Measurements from ENCODE around the gene TMPRSS4.

The TMPRSS4 gene

GRCh38 chr11:118149493-118149892 lies 72.6 kb downstream of the TMPRSS4 start:
- no peaks in the 10 kb centered on the region for H3K36me3 ChIP-seq (ENCODE audit: control insufficient read depth, insufficient read depth, low read length)
- peaks cover 90% of the 10 kb centered on the region for H3K27me3 ChIP-seq (ENCODE audit: control insufficient read depth, insufficient read depth, low read length)
- peaks cover 36% of the 10 kb centered on the region for H3K4me1 ChIP-seq (ENCODE audit: control insufficient read depth, insufficient read depth, low read length)
- no peak overlapping the region for H3K27ac ChIP-seq (ENCODE audit: low read depth, low read length)
- H3K9ac ChIP-seq (ENCODE audit: low read depth, low read length) = no peak overlapping the region
- no peaks in the 10 kb centered on the region for H3K9me3 ChIP-seq (ENCODE audit: control insufficient read depth, insufficient read depth, low read length)
- H3K4me3 ChIP-seq (ENCODE audit: low read depth, low read length) = no peak overlapping the region

- peak overlapping the region; percentile 79; the same call in 1 of the 2 replicates for H3K4me3 ChIP-seq (ENCODE audit: low read depth, low read length)
- H3K36me3 ChIP-seq (ENCODE audit: control insufficient read depth, insufficient read depth, low read length) = no peaks in the 10 kb centered on the region
- H3K27me3 ChIP-seq (ENCODE audit: control insufficient read depth, insufficient read depth, low read length) = peaks cover 99% of the 10 kb centered on the region
- H3K9me3 ChIP-seq (ENCODE audit: control insufficient read depth, insufficient read depth, low read length) = no peaks in the 10 kb centered on the region
- peaks cover 52% of the 10 kb centered on the region for H3K4me1 ChIP-seq (ENCODE audit: control insufficient read depth, insufficient read depth, low read length)
- no peak overlapping the region for H3K9ac ChIP-seq (ENCODE audit: low read depth, low read length)
- no peak overlapping the region for H3K27ac ChIP-seq (ENCODE audit: low read depth, low read length)
Observed at GRCh38 chr11:118151431-118151830, 74.6 kb downstream of the TMPRSS4 start.

GRCh38 chr11:118152020-118152551 lies 75.2 kb downstream of the TMPRSS4 start:
- H3K4me3 ChIP-seq (ENCODE audit: low read depth, low read length) = peak overlapping the region; percentile 79
- no peak overlapping the region for H3K27ac ChIP-seq (ENCODE audit: low read depth, low read length)
- no peaks in the 10 kb centered on the region for H3K9me3 ChIP-seq (ENCODE audit: control insufficient read depth, insufficient read depth, low read length)
- peaks cover 99% of the 10 kb centered on the region for H3K27me3 ChIP-seq (ENCODE audit: control insufficient read depth, insufficient read depth, low read length)
- H3K4me1 ChIP-seq (ENCODE audit: control insufficient read depth, insufficient read depth, low read length) = peaks cover 54% of the 10 kb centered on the region
- no peaks in the 10 kb centered on the region for H3K36me3 ChIP-seq (ENCODE audit: control insufficient read depth, insufficient read depth, low read length)
- no peak overlapping the region for H3K9ac ChIP-seq (ENCODE audit: low read depth, low read length)

- Histone ChIP-seq H3K9ac (ENCODE audit: low read depth, low read length) (no peak within 1 kb of the TSS), H3K27ac (ENCODE audit: low read depth, low read length) (no peak within 1 kb of the TSS), H3K4me3 (ENCODE audit: low read depth, low read length) (peak within 1 kb of the TSS; percentile 79), H3K36me3 (ENCODE audit: control insufficient read depth, insufficient read depth, low read length) (no peaks in the 10 kb centered on the region), H3K4me1 (ENCODE audit: control insufficient read depth, insufficient read depth, low read length) (peaks cover 56% of the 10 kb centered on the region), H3K9me3 (ENCODE audit: control insufficient read depth, insufficient read depth, low read length) (no peaks in the 10 kb centered on the region), H3K27me3 (ENCODE audit: control insufficient read depth, insufficient read depth, low read length) (peaks cover 99% of the 10 kb centered on the region)
Observed at GRCh38 chr11:118152552-118153471, 75.9 kb downstream of the TMPRSS4 start, which contains the start of gene SCN4B. TSS of gene SCN4B (minus strand) at chr11:118152823. CDS start at chr11:118152673, 150 bp downstream.

- Histone ChIP-seq H3K9me3 (ENCODE audit: control insufficient read depth, insufficient read depth, low read length) (no peaks in the 10 kb centered on the region), H3K4me3 (ENCODE audit: low read depth, low read length) (peak overlapping the region; percentile 79), H3K27me3 (ENCODE audit: control insufficient read depth, insufficient read depth, low read length) (peaks cover 99% of the 10 kb centered on the region), H3K9ac (ENCODE audit: low read depth, low read length) (no peak overlapping the region), H3K4me1 (ENCODE audit: control insufficient read depth, insufficient read depth, low read length) (peaks cover 59% of the 10 kb centered on the region), H3K36me3 (ENCODE audit: control insufficient read depth, insufficient read depth, low read length) (no peaks in the 10 kb centered on the region), H3K27ac (ENCODE audit: low read depth, low read length) (no peak overlapping the region)
Observed at GRCh38 chr11:118153516-118153915, 76.6 kb downstream of the TMPRSS4 start.

GRCh38 chr11:118153976-118154375 lies 77.1 kb downstream of the TMPRSS4 start:
- H3K27ac ChIP-seq (ENCODE audit: low read depth, low read length) = no peak overlapping the region
- H3K4me1 ChIP-seq (ENCODE audit: control insufficient read depth, insufficient read depth, low read length) = peaks cover 55% of the 10 kb centered on the region
- H3K4me3 ChIP-seq (ENCODE audit: low read depth, low read length) = peak overlapping the region; percentile 79
- H3K9me3 ChIP-seq (ENCODE audit: control insufficient read depth, insufficient read depth, low read length) = no peaks in the 10 kb centered on the region
- H3K36me3 ChIP-seq (ENCODE audit: control insufficient read depth, insufficient read depth, low read length) = no peaks in the 10 kb centered on the region
- peaks cover 99% of the 10 kb centered on the region for H3K27me3 ChIP-seq (ENCODE audit: control insufficient read depth, insufficient read depth, low read length)
- H3K9ac ChIP-seq (ENCODE audit: low read depth, low read length) = no peak overlapping the region

GRCh38 chr11:118154641-118155040 lies 77.8 kb downstream of the TMPRSS4 start:
- Histone ChIP-seq H3K9me3 (ENCODE audit: control insufficient read depth, insufficient read depth, low read length) (no peaks in the 10 kb centered on the region), H3K4me1 (ENCODE audit: control insufficient read depth, insufficient read depth, low read length) (peaks cover 50% of the 10 kb centered on the region), H3K4me3 (ENCODE audit: low read depth, low read length) (no peak overlapping the region), H3K27ac (ENCODE audit: low read depth, low read length) (no peak overlapping the region), H3K9ac (ENCODE audit: low read depth, low read length) (no peak overlapping the region), H3K36me3 (ENCODE audit: control insufficient read depth, insufficient read depth, low read length) (no peaks in the 10 kb centered on the region), H3K27me3 (ENCODE audit: control insufficient read depth, insufficient read depth, low read length) (peaks cover 99% of the 10 kb centered on the region)

GRCh38 chr11:118155776-118156530 lies 79.1 kb downstream of the TMPRSS4 start:
- Histone ChIP-seq H3K4me3 (ENCODE audit: low read depth, low read length) (peak overlapping the region; percentile 53; the same call in 1 of the 2 replicates), H3K9ac (ENCODE audit: low read depth, low read length) (no peak overlapping the region), H3K27me3 (ENCODE audit: control insufficient read depth, insufficient read depth, low read length) (peaks cover 99% of the 10 kb centered on the region), H3K4me1 (ENCODE audit: control insufficient read depth, insufficient read depth, low read length) (peaks cover 46% of the 10 kb centered on the region), H3K36me3 (ENCODE audit: control insufficient read depth, insufficient read depth, low read length) (no peaks in the 10 kb centered on the region), H3K27ac (ENCODE audit: low read depth, low read length) (no peak overlapping the region), H3K9me3 (ENCODE audit: control insufficient read depth, insufficient read depth, low read length) (no peaks in the 10 kb centered on the region)

GRCh38 chr11:118156531-118157185 lies 79.8 kb downstream of the TMPRSS4 start:
- peaks cover 99% of the 10 kb centered on the region for H3K27me3 ChIP-seq (ENCODE audit: control insufficient read depth, insufficient read depth, low read length)
- no peaks in the 10 kb centered on the region for H3K9me3 ChIP-seq (ENCODE audit: control insufficient read depth, insufficient read depth, low read length)
- no peaks in the 10 kb centered on the region for H3K36me3 ChIP-seq (ENCODE audit: control insufficient read depth, insufficient read depth, low read length)
- H3K4me1 ChIP-seq (ENCODE audit: control insufficient read depth, insufficient read depth, low read length) = peaks cover 46% of the 10 kb centered on the region
- H3K9ac ChIP-seq (ENCODE audit: low read depth, low read length) = no peak overlapping the region
- no peak overlapping the region for H3K27ac ChIP-seq (ENCODE audit: low read depth, low read length)
- H3K4me3 ChIP-seq (ENCODE audit: low read depth, low read length) = peak overlapping the region; percentile 53

- Histone ChIP-seq H3K4me3 (ENCODE audit: low read depth, low read length) (peak overlapping the region; percentile 53), H3K27me3 (ENCODE audit: control insufficient read depth, insufficient read depth, low read length) (peaks cover 98% of the 10 kb centered on the region), H3K9ac (ENCODE audit: low read depth, low read length) (no peak overlapping the region), H3K4me1 (ENCODE audit: control insufficient read depth, insufficient read depth, low read length) (peaks cover 42% of the 10 kb centered on the region), H3K36me3 (ENCODE audit: control insufficient read depth, insufficient read depth, low read length) (no peaks in the 10 kb centered on the region), H3K9me3 (ENCODE audit: control insufficient read depth, insufficient read depth, low read length) (no peaks in the 10 kb centered on the region), H3K27ac (ENCODE audit: low read depth, low read length) (no peak overlapping the region)
Observed at GRCh38 chr11:118157186-118157895, 80.5 kb downstream of the TMPRSS4 start.

All from HUES48 (cell line).